ENCODE data around the gene AGER.

AGER gene

GRCh38 chr6:32177183-32177787, 6.8 kb downstream of the AGER start:
- H3K27ac ChIP-seq: peak overlapping the region; percentile 81
- TF ChIP-seq CTCF (conservative IDR thresholded peaks at IDR 0.05) (no peak), ZFX (IDR thresholded peaks at IDR 0.05) (no peak)

- TF ChIP-seq CTCF (conservative IDR thresholded peaks at IDR 0.05) (no peak), ZFX (IDR thresholded peaks at IDR 0.05) (no peak)
- peak overlapping the region; percentile 81 for H3K27ac ChIP-seq
Measured at GRCh38 chr6:32176476-32177182, 7.4 kb downstream of the AGER start.

GRCh38 chr6:32175711-32176475, 8.2 kb downstream of the AGER start, which contains the start of gene AGPAT1:
TSS of gene AGPAT1 (minus strand) at chr6:32176084. CDS start at chr6:32171496, 4,588 bp downstream.
- TF ChIP-seq ZFX (IDR thresholded peaks at IDR 0.05) (no peak), CTCF (conservative IDR thresholded peaks at IDR 0.05) (no peak)
- H3K27ac ChIP-seq: peak within 1 kb of the TSS; percentile 81

- peak overlapping the region; percentile 81 for H3K27ac ChIP-seq
- TF ChIP-seq ZFX (IDR thresholded peaks at IDR 0.05) (no peak), CTCF (conservative IDR thresholded peaks at IDR 0.05) (no peak)
Measured at GRCh38 chr6:32175322-32175710, 8.7 kb downstream of the AGER start.

GRCh38 chr6:32174416-32174815, 9.6 kb downstream of the AGER start:
- no peak overlapping the region for H3K27ac ChIP-seq
- TF ChIP-seq ZFX (IDR thresholded peaks at IDR 0.05) (no peak), CTCF (conservative IDR thresholded peaks at IDR 0.05) (no peak)

GRCh38 chr6:32173051-32173727, 10.9 kb downstream of the AGER start:
- no peak overlapping the region for H3K27ac ChIP-seq
- TF ChIP-seq ZFX (IDR thresholded peaks at IDR 0.05) (no peak), CTCF (conservative IDR thresholded peaks at IDR 0.05) (no peak)
